ENCODE data around the gene CCS.

CCS gene

GRCh38 chr11:66639066-66639813 lies 46.3 kb downstream of the CCS start:
- H3K4me3 ChIP-seq (ENCODE audit: low read length) = peak overlapping the region; percentile 88
- no peak for TF ChIP-seq ZNF274 (IDR thresholded peaks at IDR 0.05; ENCODE audit: low read depth, low read length)

- peak overlapping the region; percentile 88 for H3K4me3 ChIP-seq (ENCODE audit: low read length)
These were observed 46.9 kb downstream of the CCS start for GRCh38 chr11:66639814-66640340.

GRCh38 chr11:66641834-66642233 lies 48.8 kb downstream of the CCS start:
- TF ChIP-seq ZNF274 (IDR thresholded peaks at IDR 0.05; ENCODE audit: low read depth, low read length) = no peak

GRCh38 chr11:66643745-66644437 lies 50.9 kb downstream of the CCS start:
- H3K4me3 ChIP-seq (ENCODE audit: low read length) = no peak overlapping the region
- TF ChIP-seq ZNF274 (IDR thresholded peaks at IDR 0.05; ENCODE audit: low read depth, low read length) = no peak

More at GRCh38 chr11:66641834-66642233, 48.8 kb downstream of the CCS start:
- peak overlapping the region; percentile 88; the same call in 1 of the 2 replicates for H3K4me3 ChIP-seq (ENCODE audit: low read length)

GRCh38 chr11:66646828-66647227 lies 53.8 kb downstream of the CCS start:
- H3K4me3 ChIP-seq (ENCODE audit: low read length) = no peak overlapping the region
- TF ChIP-seq ZNF274 (IDR thresholded peaks at IDR 0.05; ENCODE audit: low read depth, low read length) = no peak

GRCh38 chr11:66649903-66650302 lies 56.9 kb downstream of the CCS start:
- H3K4me3 ChIP-seq (ENCODE audit: low read length) = no peak overlapping the region
- TF ChIP-seq ZNF274 (IDR thresholded peaks at IDR 0.05; ENCODE audit: low read depth, low read length) = no peak

GRCh38 chr11:66651016-66651415 lies 58.0 kb downstream of the CCS start:
- no peak overlapping the region for H3K4me3 ChIP-seq (ENCODE audit: low read length)
- no peak for TF ChIP-seq ZNF274 (IDR thresholded peaks at IDR 0.05; ENCODE audit: low read depth, low read length)

GRCh38 chr11:66652651-66653050 lies 59.7 kb downstream of the CCS start:
- H3K4me3 ChIP-seq (ENCODE audit: low read length) = no peak overlapping the region
- TF ChIP-seq ZNF274 (IDR thresholded peaks at IDR 0.05; ENCODE audit: low read depth, low read length) = no peak

- H3K4me3 ChIP-seq (ENCODE audit: low read length) = no peak overlapping the region
- TF ChIP-seq ZNF274 (IDR thresholded peaks at IDR 0.05; ENCODE audit: low read depth, low read length) = no peak
These were observed 60.1 kb downstream of the CCS start for GRCh38 chr11:66653123-66653522.
